ENCODE results near the gene ASTE1. TPM values are rescaled to one million over a fixed set of nuclear protein-coding genes. Genes with fewer than 3 reads are reported as not detected.

The ASTE1 gene
- total RNA-seq, 3 donors from 2014 or later: 6.2 to 10.5 (median 8.0) TPM

GRCh38 chr3:130968221-130968620 lies 58.4 kb downstream of the ASTE1 start:
- TF ChIP-seq CTCF (IDR thresholded peaks at IDR 0.05): no peak
- no peak for TF ChIP-seq POLR2A (IDR thresholded peaks at IDR 0.05)
- TF ChIP-seq POLR2AphosphoS5 (IDR thresholded peaks at IDR 0.05): no peak
- Histone ChIP-seq H3K36me3 (no peaks in the 10 kb centered on the region), H3K4me1 (no peaks in the 10 kb centered on the region), H3K27ac (no peak overlapping the region), H3K27me3 (no peaks in the 10 kb centered on the region), H3K4me3 (no peak overlapping the region), H3K9me3 (no peaks in the 10 kb centered on the region)
- DNase-seq (ENCODE audit: low spot score in 2 of 2): no peak
- intact Hi-C loops (cut with DNase I; ENCODE audit: low total_unique reads): no loop called here

GRCh38 chr3:130967281-130967680 lies 59.3 kb downstream of the ASTE1 start:
- intact Hi-C loops (cut with DNase I; ENCODE audit: low total_unique reads): no loop called here
- H3K4me1 ChIP-seq: no peaks in the 10 kb centered on the region
- H3K27me3 ChIP-seq: no peaks in the 10 kb centered on the region
- no peak overlapping the region for H3K4me3 ChIP-seq
- no peak for DNase-seq (ENCODE audit: low spot score in 2 of 2)
- no peaks in the 10 kb centered on the region for H3K36me3 ChIP-seq
- H3K27ac ChIP-seq: no peak overlapping the region
- no peak for TF ChIP-seq POLR2AphosphoS5 (IDR thresholded peaks at IDR 0.05)
- TF ChIP-seq POLR2A (IDR thresholded peaks at IDR 0.05): no peak
- no peak for TF ChIP-seq CTCF (IDR thresholded peaks at IDR 0.05)
- no peaks in the 10 kb centered on the region for H3K9me3 ChIP-seq

- intact Hi-C loops (cut with DNase I; ENCODE audit: low total_unique reads): no loop called here
- Histone ChIP-seq H3K4me1 (no peaks in the 10 kb centered on the region), H3K9me3 (no peaks in the 10 kb centered on the region), H3K36me3 (no peaks in the 10 kb centered on the region), H3K27me3 (no peaks in the 10 kb centered on the region), H3K27ac (no peak overlapping the region), H3K4me3 (no peak overlapping the region)
- TF ChIP-seq CTCF (IDR thresholded peaks at IDR 0.05) (no peak), POLR2A (IDR thresholded peaks at IDR 0.05) (no peak), POLR2AphosphoS5 (IDR thresholded peaks at IDR 0.05) (no peak)
- no peak for DNase-seq (ENCODE audit: low spot score in 2 of 2)
Observed at GRCh38 chr3:130963878-130964277, 62.7 kb downstream of the ASTE1 start.

Other genes with a start within 250 kb of the ASTE1 start
- gene ATP2C1, start 132.7 kb downstream of the ASTE1 start, total RNA-seq: 10 to 100 TPM; 59.4 to 76.4 (median 76.2) TPM
- 10 to 100 TPM in 2 of 3 donors, 1 to 10 TPM in 1; 7.4 to 18.3 (median 16.4) TPM for gene NEK11, start 52 bp upstream of the ASTE1 start, total RNA-seq